Esophagus muscularis mucosa (tissue), 2 donors: Measurements from ENCODE around the gene TP53I11.

Source experiments
- EP300 ChIP-seq: sonication (generic); formaldehyde crosslinking; IDR thresholded peaks from one replicate; pipeline ENCODE4 v1.6.1; 2017; ENCODE audit warnings: antibody characterized with exemption
- POLR2A ChIP-seq: fragments of 450-650 bp; IDR thresholded peaks from one replicate; pipeline ENCODE4 v1.6.1; 2017; ENCODE audit warnings: antibody characterized with exemption, moderate library complexity, mild to moderate bottlenecking, low read depth

- TF ChIP-seq POLR2A (no peak), EP300 (no peak)
These were observed 35.6 kb upstream of the TP53I11 start for GRCh38 chr11:44986315-44986714.
